ENCODE measurements around the gene RADX. TPM values are rescaled to one million over a fixed set of nuclear protein-coding genes. Genes with fewer than 3 reads are reported as not detected.

The RADX gene
- total RNA-seq, 1 experiment from 2014 or later: 4.3 TPM

DNA sequence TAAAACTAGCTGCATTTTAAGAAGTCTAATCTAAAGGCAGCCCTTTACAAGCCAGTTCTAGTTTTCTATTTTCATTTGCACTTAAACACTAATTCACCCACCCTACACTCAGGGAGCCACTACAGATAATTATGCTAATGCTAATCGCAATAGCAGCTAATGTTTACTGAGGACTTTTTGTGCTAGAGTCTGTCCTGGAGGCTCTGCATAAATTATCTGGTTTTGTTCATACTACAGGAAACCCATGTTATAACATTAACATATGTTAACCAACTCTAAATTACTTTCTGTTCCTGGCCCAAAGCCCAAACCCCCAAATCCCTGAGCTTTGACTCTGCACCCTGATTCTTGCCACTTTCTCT lies 480 bp upstream of the RADX start:
- no peaks in the 10 kb centered on the region for H3K9me3 Mint-ChIP-seq (ENCODE audit: low read depth, unreplicated experiment)
- peaks cover 14% of the 10 kb centered on the region for H3K36me3 Mint-ChIP-seq (ENCODE audit: insufficient read depth, unreplicated experiment)
- BruUV-seq (replicated peaks): no TSS peak
- no peak for DNase-seq
- TF ChIP-seq, protein P1, sequence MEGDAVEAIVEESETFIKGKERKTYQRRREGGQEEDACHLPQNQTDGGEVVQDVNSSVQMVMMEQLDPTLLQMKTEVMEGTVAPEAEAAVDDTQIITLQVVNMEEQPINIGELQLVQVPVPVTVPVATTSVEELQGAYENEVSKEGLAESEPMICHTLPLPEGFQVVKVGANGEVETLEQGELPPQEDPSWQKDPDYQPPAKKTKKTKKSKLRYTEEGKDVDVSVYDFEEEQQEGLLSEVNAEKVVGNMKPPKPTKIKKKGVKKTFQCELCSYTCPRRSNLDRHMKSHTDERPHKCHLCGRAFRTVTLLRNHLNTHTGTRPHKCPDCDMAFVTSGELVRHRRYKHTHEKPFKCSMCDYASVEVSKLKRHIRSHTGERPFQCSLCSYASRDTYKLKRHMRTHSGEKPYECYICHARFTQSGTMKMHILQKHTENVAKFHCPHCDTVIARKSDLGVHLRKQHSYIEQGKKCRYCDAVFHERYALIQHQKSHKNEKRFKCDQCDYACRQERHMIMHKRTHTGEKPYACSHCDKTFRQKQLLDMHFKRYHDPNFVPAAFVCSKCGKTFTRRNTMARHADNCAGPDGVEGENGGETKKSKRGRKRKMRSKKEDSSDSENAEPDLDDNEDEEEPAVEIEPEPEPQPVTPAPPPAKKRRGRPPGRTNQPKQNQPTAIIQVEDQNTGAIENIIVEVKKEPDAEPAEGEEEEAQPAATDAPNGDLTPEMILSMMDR (IDR thresholded peaks at IDR 0.05; ENCODE audit: unreplicated experiment): no peak
- H3K4me3 Mint-ChIP-seq (ENCODE audit: low read depth, unreplicated experiment): peak overlapping the region; percentile 69
- CTCF ChIA-PET: no interaction called here
- intact Hi-C loops (cut with micrococcal nuclease; ENCODE audit: unreplicated experiment): loop anchor here (5.0 kb wide), 2 partner anchors 121 to 181 kb away; no protein-coding TSS in a partner anchor
- no peaks in the 10 kb centered on the region for H3K27me3 Mint-ChIP-seq (ENCODE audit: unreplicated experiment)
- H3K4me1 Mint-ChIP-seq (ENCODE audit: low read depth, unreplicated experiment): peaks cover 15% of the 10 kb centered on the region
- peak overlapping the region; percentile 71 for H3K27ac Mint-ChIP-seq (ENCODE audit: unreplicated experiment)

DNA sequence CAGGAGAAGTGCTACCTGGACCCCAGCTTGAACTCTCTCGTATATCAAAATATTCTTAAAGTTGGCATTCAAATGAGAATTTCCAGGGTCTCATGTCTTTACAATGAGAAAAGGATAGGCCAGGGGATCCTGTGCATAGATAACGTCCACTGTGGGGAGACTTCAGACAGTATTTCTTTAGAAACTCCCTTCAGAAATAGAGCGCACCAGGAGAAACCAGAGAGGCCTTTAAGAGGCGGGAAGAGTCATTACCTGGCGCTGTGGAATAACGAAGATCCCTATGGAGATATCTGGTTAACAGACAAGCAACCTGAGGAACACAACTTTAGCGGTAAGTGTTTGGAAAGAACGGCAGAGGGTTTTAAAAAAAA lies 600 bp downstream of the RADX start:
- no TSS peak for BruUV-seq (replicated peaks)
- Mint-ChIP-seq H3K27me3 (ENCODE audit: unreplicated experiment) (no peaks in the 10 kb centered on the region), H3K4me1 (ENCODE audit: low read depth, unreplicated experiment) (peaks cover 15% of the 10 kb centered on the region), H3K9me3 (ENCODE audit: low read depth, unreplicated experiment) (no peaks in the 10 kb centered on the region), H3K27ac (ENCODE audit: unreplicated experiment) (peak overlapping the region; percentile 11), H3K36me3 (ENCODE audit: insufficient read depth, unreplicated experiment) (peaks cover 14% of the 10 kb centered on the region), H3K4me3 (ENCODE audit: low read depth, unreplicated experiment) (peak overlapping the region; percentile 69)
- intact Hi-C loops (cut with micrococcal nuclease; ENCODE audit: unreplicated experiment): loop anchor here (2.0 to 5.0 kb wide), 3 partner anchors 80 to 180 kb away; no protein-coding TSS in a partner anchor
- CTCF ChIA-PET: interaction anchor here (0.6 kb wide), 1 partner anchor 109 kb away, joined by 3 read pairs; no protein-coding TSS in a partner anchor
- TF ChIP-seq, protein P1 (IDR thresholded peaks at IDR 0.05; ENCODE audit: unreplicated experiment): no peak
- peak; percentile 1 for DNase-seq

DNA sequence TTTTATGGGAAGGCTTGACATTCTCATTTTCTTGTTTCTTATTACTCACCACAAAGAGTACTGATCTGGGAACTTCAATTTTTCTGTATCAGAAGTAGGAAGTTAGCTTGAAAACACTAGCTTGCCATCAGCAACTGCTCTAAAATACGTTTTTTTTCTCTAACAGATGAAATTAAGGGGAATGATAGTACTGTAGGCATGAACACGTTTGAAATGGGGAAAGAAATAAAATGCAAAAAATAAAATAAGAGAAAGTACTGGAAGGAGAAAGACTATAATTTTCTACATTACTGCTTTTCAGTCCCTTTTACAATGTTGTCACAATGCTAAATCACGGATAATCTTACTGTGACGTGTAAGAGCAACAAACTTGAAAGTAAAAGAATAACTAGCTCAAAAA lies 1.5 kb downstream of the RADX start:
- H3K36me3 Mint-ChIP-seq (ENCODE audit: insufficient read depth, unreplicated experiment): peaks cover 14% of the 10 kb centered on the region
- DNase-seq: no peak
- TF ChIP-seq, protein P1 (IDR thresholded peaks at IDR 0.05; ENCODE audit: unreplicated experiment): no peak
- no TSS peak for BruUV-seq (replicated peaks)
- H3K27ac Mint-ChIP-seq (ENCODE audit: unreplicated experiment): no peak overlapping the region
- intact Hi-C loops (cut with micrococcal nuclease; ENCODE audit: unreplicated experiment): loop anchor here (2.0 to 5.0 kb wide), 3 partner anchors 80 to 179 kb away; no protein-coding TSS in a partner anchor
- CTCF ChIA-PET: no interaction called here
- H3K4me3 Mint-ChIP-seq (ENCODE audit: low read depth, unreplicated experiment): peak overlapping the region; percentile 69
- no peaks in the 10 kb centered on the region for H3K27me3 Mint-ChIP-seq (ENCODE audit: unreplicated experiment)
- peaks cover 15% of the 10 kb centered on the region for H3K4me1 Mint-ChIP-seq (ENCODE audit: low read depth, unreplicated experiment)
- no peaks in the 10 kb centered on the region for H3K9me3 Mint-ChIP-seq (ENCODE audit: low read depth, unreplicated experiment)

DNA sequence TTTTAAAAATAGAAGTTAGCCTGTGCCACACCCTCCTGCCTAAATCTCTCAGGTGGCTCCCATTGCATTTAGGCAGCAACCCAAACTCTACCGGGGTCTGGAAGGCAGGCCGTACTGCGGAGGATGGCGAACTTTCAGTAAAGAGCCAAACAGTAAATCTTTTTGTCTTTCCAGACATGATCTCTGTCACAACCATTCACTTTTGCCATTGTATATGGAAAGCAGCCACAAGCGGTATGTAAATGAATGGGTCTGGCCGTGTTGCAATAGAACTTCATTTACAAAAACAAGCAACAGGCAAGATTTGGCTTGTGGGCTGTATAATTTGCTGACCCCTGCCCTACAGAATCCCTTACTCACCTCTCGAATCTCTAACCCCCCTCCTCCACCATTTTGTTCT lies 3.3 kb downstream of the RADX start:
- no TSS peak for BruUV-seq (replicated peaks)
- H3K4me3 Mint-ChIP-seq (ENCODE audit: low read depth, unreplicated experiment): no peak overlapping the region
- no peaks in the 10 kb centered on the region for H3K27me3 Mint-ChIP-seq (ENCODE audit: unreplicated experiment)
- H3K9me3 Mint-ChIP-seq (ENCODE audit: low read depth, unreplicated experiment): no peaks in the 10 kb centered on the region
- DNase-seq: no peak
- CTCF ChIA-PET: no interaction called here
- H3K4me1 Mint-ChIP-seq (ENCODE audit: low read depth, unreplicated experiment): peaks cover 15% of the 10 kb centered on the region
- intact Hi-C loops (cut with micrococcal nuclease; ENCODE audit: unreplicated experiment): loop anchor here (5.0 kb wide), 2 partner anchors 133 to 198 kb away; no protein-coding TSS in a partner anchor
- TF ChIP-seq, protein P1 (IDR thresholded peaks at IDR 0.05; ENCODE audit: unreplicated experiment): no peak
- peaks cover 14% of the 10 kb centered on the region for H3K36me3 Mint-ChIP-seq (ENCODE audit: insufficient read depth, unreplicated experiment)
- no peak overlapping the region for H3K27ac Mint-ChIP-seq (ENCODE audit: unreplicated experiment)
